ENCODE results near the gene ADAMTSL1. TPM values are rescaled to one million over a fixed set of nuclear protein-coding genes. Genes with fewer than 3 reads are reported as not detected.

The ADAMTSL1 gene
- total and polyA plus RNA-seq, 2 donors (not counting 3 experiments of a cell fraction or from before 2014, with no cell fraction given): 15.0 to 18.4 TPM

GRCh38 chr9:18783909-18784308 lies 310.0 kb downstream of the ADAMTSL1 start:
- Histone ChIP-seq H3K4me2 (ENCODE audit: insufficient read depth, low read length) (no peak overlapping the region), H3K27me3 (ENCODE audit: control insufficient read depth in 2 of 2, insufficient read depth in 2 of 2, low read length in 2 of 2) (no peaks in the 10 kb centered on the region), H3K27ac (ENCODE audit: insufficient read depth, low read depth, low read length) (no peak overlapping the region), H3K9me3 (replicated peaks; ENCODE audit: control insufficient read depth, insufficient read depth, low read length) (no peaks in the 10 kb centered on the region), H3K36me3 (ENCODE audit: control insufficient read depth in 2 of 2, extremely low read depth in 1 of 2, insufficient read depth in 2 of 2, low read length in 2 of 2) (no peaks in the 10 kb centered on the region), H3K4me3 (replicated peaks in 1 of 3; ENCODE audit: insufficient read depth in 1 of 3, low read depth in 1 of 3, low read length in 3 of 3) (no peak overlapping the region), H3K9ac (replicated peaks; ENCODE audit: extremely low read depth, insufficient read depth, low read length) (no peak overlapping the region), H4K20me1 (replicated peaks; ENCODE audit: control insufficient read depth, extremely low read depth, insufficient read depth, low read length) (no peaks in the 10 kb centered on the region), H3K9me1 (replicated peaks; ENCODE audit: control insufficient read depth, extremely low read depth, insufficient read depth, low read length) (no peaks in the 10 kb centered on the region), H3K79me2 (ENCODE audit: control insufficient read depth, insufficient read depth, low read length) (no peaks in the 10 kb centered on the region), H3K4me1 (ENCODE audit: control insufficient read depth, extremely low read depth, insufficient read depth, low read length) (peaks cover 51% of the 10 kb centered on the region), H2AFZ (ENCODE audit: low read depth, low read length) (no peak overlapping the region)
- ChIA-PET POLR2A (interaction anchor here (0.7 kb wide), 1 partner anchor 223 kb away, joined by 3 read pairs; no protein-coding TSS in a partner anchor), CTCF (no interaction called here)
- FAIRE-seq: no peak
- dilution Hi-C loops (cut with MboI; ENCODE audit: extremely low pct_ligation_motif_present, low sequenced_read_pairs) (no loop called here), intact Hi-C loops (cut with micrococcal nuclease) (no loop called here)
- TF ChIP-seq CTCF (IDR thresholded peaks at IDR 0.05; ENCODE audit: extremely low read depth in 1 of 2, insufficient read depth in 1 of 2, low read depth in 1 of 2, low read length in 2 of 2) (no peak), EZH2 (IDR thresholded peaks at IDR 0.05; ENCODE audit: borderline replicate concordance, low read depth, low read length, severe bottlenecking) (no peak), GATA2 (IDR thresholded peaks at IDR 0.05; ENCODE audit: insufficient read depth, insufficient read length, low read depth, low read length) (no peak), MAX (IDR thresholded peaks at IDR 0.05; ENCODE audit: insufficient read depth, insufficient read length) (no peak)
- no TSS peak for BruUV-seq (replicated peaks)
- peak; percentile 24 for DNase-seq (ENCODE audit: low read depth, low spot score)

GRCh38 chr9:18785604-18786003 lies 311.7 kb downstream of the ADAMTSL1 start:
- Histone ChIP-seq H3K4me3 (replicated peaks in 1 of 3; ENCODE audit: insufficient read depth in 1 of 3, low read depth in 1 of 3, low read length in 3 of 3) (no peak overlapping the region), H3K4me1 (ENCODE audit: control insufficient read depth, extremely low read depth, insufficient read depth, low read length) (peaks cover 46% of the 10 kb centered on the region), H3K9me3 (replicated peaks; ENCODE audit: control insufficient read depth, insufficient read depth, low read length) (no peaks in the 10 kb centered on the region), H3K9me1 (replicated peaks; ENCODE audit: control insufficient read depth, extremely low read depth, insufficient read depth, low read length) (no peaks in the 10 kb centered on the region), H3K27me3 (ENCODE audit: control insufficient read depth in 2 of 2, insufficient read depth in 2 of 2, low read length in 2 of 2) (no peaks in the 10 kb centered on the region), H2AFZ (ENCODE audit: low read depth, low read length) (no peak overlapping the region), H3K9ac (replicated peaks; ENCODE audit: extremely low read depth, insufficient read depth, low read length) (no peak overlapping the region), H3K36me3 (ENCODE audit: control insufficient read depth in 2 of 2, extremely low read depth in 1 of 2, insufficient read depth in 2 of 2, low read length in 2 of 2) (no peaks in the 10 kb centered on the region), H3K79me2 (ENCODE audit: control insufficient read depth, insufficient read depth, low read length) (no peaks in the 10 kb centered on the region), H4K20me1 (replicated peaks; ENCODE audit: control insufficient read depth, extremely low read depth, insufficient read depth, low read length) (no peaks in the 10 kb centered on the region), H3K4me2 (ENCODE audit: insufficient read depth, low read length) (peak overlapping the region; percentile 33), H3K27ac (ENCODE audit: insufficient read depth, low read depth, low read length) (peak overlapping the region; percentile 68)
- FAIRE-seq (no peak), DNase-seq (ENCODE audit: low read depth, low spot score) (peak; percentile 72)
- TF ChIP-seq FOS (IDR thresholded peaks at IDR 0.05; ENCODE audit: borderline replicate concordance, insufficient read depth, low read length) (no peak), JUN (IDR thresholded peaks at IDR 0.05; ENCODE audit: borderline replicate concordance, insufficient read depth, insufficient read length, low read depth) (peak; percentile 45)
- ChIA-PET CTCF (interaction anchor here (0.8 kb wide), 1 partner anchor 312 kb away, joined by 3 read pairs; the partner anchor contains the start of gene ADAMTSL1), POLR2A (interaction anchor here (0.6 kb wide), 1 partner anchor 1740 kb away, joined by 3 read pairs; no protein-coding TSS in a partner anchor)
- BruUV-seq (replicated peaks): no TSS peak
- dilution Hi-C loops (cut with MboI; ENCODE audit: extremely low pct_ligation_motif_present, low sequenced_read_pairs) (no loop called here), intact Hi-C loops (cut with micrococcal nuclease) (loop anchor here (1.0 to 5.0 kb wide), 3 partner anchors 153 to 547 kb away; no protein-coding TSS in a partner anchor)
